Keratinocyte (primary cell): Measurements from ENCODE around the gene CNPPD1.

Source experiments
- CTCF ChIP-seq, 3 experiments: IDR thresholded peaks in 1 of 3; conservative IDR thresholded peaks in 1 of 3; optimal IDR thresholded peaks in 1 of 3; 2 replicates in 2 of 3; 3 replicates in 1 of 3; pipeline versions ENCODE3 to v1.5.1; 2011; ENCODE audit warnings: low read length in 3 of 3, mild to moderate bottlenecking in 3 of 3, moderate library complexity in 2 of 3, control low read depth in 1 of 3, inconsistent platforms in 1 of 3; ENCODE audit not compliant: insufficient read depth in 2 of 3; ENCODE audit errors: extremely low read depth in 1 of 3
- EZH2 ChIP-seq: IDR thresholded peaks from one replicate; pipeline ENCODE4 v1.6.1; 2012; ENCODE audit warnings: inconsistent platforms, mild to moderate bottlenecking, low read length, moderate library complexity

DNA sequence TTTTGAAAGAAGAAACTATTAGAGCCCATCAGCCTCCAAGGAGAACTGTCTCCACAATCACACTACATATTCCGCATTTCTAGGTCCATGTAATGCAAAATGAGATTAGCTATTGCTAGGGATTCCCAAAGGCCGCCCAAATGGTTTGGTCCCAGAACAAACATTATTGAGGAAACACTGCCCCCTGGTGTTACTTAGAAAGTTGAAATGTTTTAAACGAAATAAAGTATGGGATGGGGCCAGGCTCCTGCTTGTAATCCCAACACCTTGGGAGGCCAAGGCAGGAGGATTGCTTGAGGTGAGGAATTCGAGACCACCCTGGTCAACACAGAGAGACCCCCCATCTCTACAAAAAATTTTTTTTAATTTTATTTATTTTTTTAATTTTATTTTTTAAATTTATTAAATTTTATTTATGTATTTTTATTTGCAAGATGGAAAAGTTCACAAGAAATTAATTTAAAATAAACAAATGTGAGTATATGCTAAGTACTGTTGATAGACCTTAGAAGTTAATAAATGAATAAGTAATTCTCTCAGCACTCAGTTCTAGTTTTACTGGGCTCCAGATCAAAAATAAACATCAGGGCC, 21.6 kb downstream of the CNPPD1 start:
- TF ChIP-seq CTCF (optimal IDR thresholded peaks at IDR 0.05 in 1 of 3, IDR thresholded peaks at IDR 0.05 in 1 of 3, conservative IDR thresholded peaks at IDR 0.05 in 1 of 3; ENCODE audit: extremely low read depth in 1 of 3, insufficient read depth in 2 of 3, low read length in 3 of 3) (peak; percentile 33 to 54 (median 50)), EZH2 (no peak)
